HepG2 (cell line): ENCODE results near the gene COL4A2. TPM values are rescaled to one million over a fixed set of nuclear protein-coding genes. Genes with fewer than 3 reads are reported as not detected.
"Not testable (repeated sequence)": the region's sequence is repeated elsewhere in the genome, so short reads cannot be mapped to it uniquely, and the experiment has no call there.

Experiments used
- ATAC-seq: fragments of 200-7000 bp; cut with Tn5 transposase; 3 replicates; pipeline ENCODE4 v1.9.1; 2020; ENCODE audit warnings: mild to moderate bottlenecking, moderate library complexity
- BruUV-seq: library from RNA; stranded (reverse); fragments of 400-500 nt; replicated peaks from 2 replicates; lab custom pipeline; 2021; lab: Mats Ljungman, UMichigan
- CTCF ChIA-PET: fragments of 300-600 bp; formaldehyde crosslinking; extraction: SDS; loops from one replicate; lab custom pipeline; 2021; ENCODE audit warnings: low total read pairs, inconsistent platforms, low intra/inter-chr PET ratio; lab: Yijun Ruan, JAX
- POLR2A ChIA-PET: fragments of 350-600 bp; sonication (Branson Sonifier 250); formaldehyde crosslinking; loops from one replicate; lab custom pipeline; 2020; ENCODE audit warnings: antibody characterized with exemption, inconsistent platforms; lab: Yijun Ruan, JAX
- DNase-seq: peaks from one replicate; pipeline ENCODE4 v3.0.0-alpha.2; 2015; ENCODE audit warnings: low spot score
- FAIRE-seq: peaks from 3 replicates; lab custom pipeline; 2011; peaks lifted over from hg19 to GRCh38; lab: Jason Lieb, UNC
- H2AFZ ChIP-seq: one replicate; pipeline ENCODE4 v1.6.1; 2011; ENCODE audit warnings: low read length, inconsistent platforms
- H3K27ac ChIP-seq: fragments of 300-600 bp; 3 replicates; pipeline ENCODE4 v1.8.0; 2011; ENCODE audit warnings: mixed run types, mild to moderate bottlenecking, mixed read lengths, low read length, inconsistent platforms; ENCODE audit not compliant: insufficient read depth; ENCODE audit errors: extremely low read length
- H3K27me3 ChIP-seq, 2 experiments: fragments of 200-600 bp in 1 of 2; 2 replicates in 1 of 2; 3 replicates in 1 of 2; pipeline versions ENCODE4 v1.6.0 to v1.8.0; 2011; ENCODE audit warnings: low read length in 2 of 2, mild to moderate bottlenecking in 2 of 2, moderate library complexity in 2 of 2, inconsistent platforms in 1 of 2; ENCODE audit not compliant: insufficient read depth in 2 of 2, control insufficient read depth in 1 of 2
- H3K36me3 ChIP-seq, 2 experiments: fragments of 200-600 bp in 1 of 2; replicated peaks in 1 of 2; 2 replicates in 1 of 2; 3 replicates in 1 of 2; pipeline versions ENCODE4 v1.5.1 to v1.8.0; 2011; ENCODE audit warnings: low read length in 2 of 2, inconsistent platforms in 1 of 2; ENCODE audit not compliant: insufficient read depth in 2 of 2, control insufficient read depth in 1 of 2
- H3K4me1 ChIP-seq: 2 replicates; pipeline ENCODE4 v1.5.1; 2012; ENCODE audit warnings: low read length, inconsistent platforms; ENCODE audit not compliant: insufficient read depth
- H3K4me2 ChIP-seq: 2 replicates; pipeline ENCODE4 v1.6.0; 2011; ENCODE audit warnings: low read depth, low read length, inconsistent platforms
- H3K4me3 ChIP-seq, 3 experiments: fragments of 200-600 bp in 1 of 3; sonication (generic), shearing (Covaris generic) in 1 of 3; replicated peaks in 1 of 3; 2 replicates each; pipeline ENCODE4 v1.5.1; 2011 to 2016; ENCODE audit warnings: low read length in 3 of 3, inconsistent platforms in 2 of 3, low read depth in 2 of 3, mild to moderate bottlenecking in 2 of 3, control low read depth in 1 of 3, mixed read lengths in 1 of 3; ENCODE audit not compliant: insufficient read depth in 1 of 3
- H3K79me2 ChIP-seq: one replicate; pipeline ENCODE4 v1.6.1; 2011; ENCODE audit warnings: low read length, inconsistent platforms; ENCODE audit not compliant: insufficient read depth
- H3K9ac ChIP-seq: 2 replicates; pipeline ENCODE4 v1.6.0; 2011; ENCODE audit warnings: mild to moderate bottlenecking, low read depth, low read length, inconsistent platforms; ENCODE audit not compliant: insufficient read depth
- H3K9me3 ChIP-seq: 2 replicates; pipeline ENCODE4 v1.5.1; 2012; ENCODE audit warnings: mild to moderate bottlenecking, low read length
- H4K20me1 ChIP-seq: 2 replicates; pipeline ENCODE4 v1.6.0; 2011; ENCODE audit warnings: inconsistent platforms, mild to moderate bottlenecking, low read length, moderate library complexity; ENCODE audit not compliant: insufficient read depth
- TBX3 ChIP-seq: fragments of 450-650 bp; IDR thresholded peaks from 2 replicates; pipeline ENCODE4 v1.6.1; 2017; ENCODE audit warnings: antibody characterized with exemption, mild to moderate bottlenecking, inconsistent platforms, borderline replicate concordance
- ZNF12 ChIP-seq: sonication (generic); formaldehyde crosslinking; IDR thresholded peaks from 2 replicates; pipeline ENCODE4 v1.5.0; 2020; ENCODE audit warnings: missing genetic modification reagents
- WGBS: methylation state at CpG from one replicate; pipeline ENCODE4 v1.1.6; 2017; ENCODE audit warnings: low lambda C conversion rate; 5-methylcytosine and 5-hydroxymethylcytosine counted together
- in situ Hi-C: cut with HindIII; loops from 2 replicates; pipeline ENCODE4 v1.10.0; 2017; ENCODE audit warnings: low pct_unique_long_range_greater_than_20kb; ENCODE audit not compliant: extremely low pct_ligation_motif_present
- intact Hi-C: fragments of 100-400 bp; cut with micrococcal nuclease; formaldehyde crosslinking; loops from one replicate; pipeline ENCODE4 v1.10.0; 2022; ENCODE audit not compliant: unreplicated experiment
- polyA plus RNA-seq, 8 experiments: library from polyadenylated mRNA; depleted of rRNA in 3 of 8; stranded (reverse) in 7 of 8; unstranded in 1 of 8; fragments of >200 nt; fragmentation: Illumina TruSeq in 4 of 8; extraction: Trizol in 4 of 8; gene quantifications; 2 replicates each; pipeline versions ENCODE4 v1.2.1 to v1.2.3, GENCODE V29; 2011 to 2016; ENCODE audit warnings: low read depth in 4 of 8, missing spikeins in 1 of 8, mixed read lengths in 1 of 8; ENCODE audit not compliant: insufficient read depth in 1 of 8
- total RNA-seq, 5 experiments: library from RNA; depleted of rRNA; stranded (reverse); fragments of >200 nt; fragmentation: Illumina TruSeq; extraction: Trizol; gene quantifications; 2 replicates each; pipeline ENCODE4 v1.2.3, GENCODE V29; 2016; ENCODE audit warnings: low read depth in 1 of 5
- TF ChIP-seq, protein P1 (sequence below): sonication (generic); formaldehyde crosslinking; IDR thresholded peaks from 2 replicates; pipeline ENCODE4 v1.4.0; 2020; ENCODE audit warnings: missing genetic modification reagents
- TF ChIP-seq, protein P2 (sequence below): sonication (generic); formaldehyde crosslinking; IDR thresholded peaks from 2 replicates; pipeline ENCODE4 v1.4.0; 2020; ENCODE audit warnings: missing genetic modification reagents, mild to moderate bottlenecking, borderline replicate concordance

The COL4A2 gene
- total and polyA plus RNA-seq, 2 of the 13 experiments (the other 11 are each of a cell fraction or from before 2014, with no cell fraction given) = 0.22 to 1.9 TPM

DNA sequence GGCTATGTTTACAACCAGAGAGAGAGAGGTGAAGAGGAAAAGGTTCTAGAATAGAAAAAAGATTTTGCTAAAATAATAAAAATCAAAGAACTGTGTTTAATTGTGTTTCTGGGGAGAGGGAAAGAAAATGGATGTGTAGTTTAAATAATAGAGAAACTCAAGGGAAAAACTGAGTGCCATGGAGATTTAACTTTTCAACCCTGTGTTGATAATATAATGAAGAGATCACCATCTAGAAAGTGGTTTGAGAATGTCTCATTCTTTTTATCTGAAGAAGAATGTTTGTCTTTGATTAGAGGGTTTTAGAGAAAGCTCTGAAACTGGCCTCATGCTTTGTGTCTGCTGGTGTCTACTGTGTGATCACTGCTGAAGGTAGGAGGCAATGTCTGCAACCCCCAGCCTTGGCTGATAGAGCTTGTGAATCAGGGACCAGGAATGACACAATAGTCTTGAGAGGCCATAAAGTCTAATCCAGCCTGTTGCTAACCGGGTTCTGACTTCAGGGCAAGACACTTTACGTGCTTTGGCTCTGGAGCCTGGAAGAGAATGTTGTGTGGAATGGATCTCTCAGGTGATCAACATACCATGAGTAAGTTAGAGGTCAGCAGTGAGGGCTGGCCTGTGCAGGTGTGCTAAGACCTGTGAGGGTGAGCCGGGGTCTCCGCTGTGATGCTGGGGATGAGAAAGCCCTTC, 5.4 kb downstream of the COL4A2 start:
- FAIRE-seq (no peak), ATAC-seq (no peak), DNase-seq (no peak)
- Histone ChIP-seq H3K27ac (no peak overlapping the region), H3K79me2 (no peaks in the 10 kb centered on the region), H3K27me3 (peaks cover 8 to 76% of the 10 kb centered on the region in 2 experiments; a peak in 4 of 5 replicates), H2AFZ (no peak overlapping the region), H3K4me3 (no peak overlapping the region), H3K4me1 (peaks cover 11% of the 10 kb centered on the region), H4K20me1 (no peaks in the 10 kb centered on the region), H3K4me2 (no peak overlapping the region), H3K9me3 (no peaks in the 10 kb centered on the region), H3K9ac (no peak overlapping the region), H3K36me3 (no peaks in the 10 kb centered on the region)
- WGBS = 41% methylated on average over 4 of the region's 4 CpGs
- TF ChIP-seq TBX3 (no peak), ZNF12 (no peak)
- TF ChIP-seq, protein P1, sequence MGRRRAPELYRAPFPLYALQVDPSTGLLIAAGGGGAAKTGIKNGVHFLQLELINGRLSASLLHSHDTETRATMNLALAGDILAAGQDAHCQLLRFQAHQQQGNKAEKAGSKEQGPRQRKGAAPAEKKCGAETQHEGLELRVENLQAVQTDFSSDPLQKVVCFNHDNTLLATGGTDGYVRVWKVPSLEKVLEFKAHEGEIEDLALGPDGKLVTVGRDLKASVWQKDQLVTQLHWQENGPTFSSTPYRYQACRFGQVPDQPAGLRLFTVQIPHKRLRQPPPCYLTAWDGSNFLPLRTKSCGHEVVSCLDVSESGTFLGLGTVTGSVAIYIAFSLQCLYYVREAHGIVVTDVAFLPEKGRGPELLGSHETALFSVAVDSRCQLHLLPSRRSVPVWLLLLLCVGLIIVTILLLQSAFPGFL (CRISPR knock-in tag) = no peak
- TF ChIP-seq, protein P2, sequence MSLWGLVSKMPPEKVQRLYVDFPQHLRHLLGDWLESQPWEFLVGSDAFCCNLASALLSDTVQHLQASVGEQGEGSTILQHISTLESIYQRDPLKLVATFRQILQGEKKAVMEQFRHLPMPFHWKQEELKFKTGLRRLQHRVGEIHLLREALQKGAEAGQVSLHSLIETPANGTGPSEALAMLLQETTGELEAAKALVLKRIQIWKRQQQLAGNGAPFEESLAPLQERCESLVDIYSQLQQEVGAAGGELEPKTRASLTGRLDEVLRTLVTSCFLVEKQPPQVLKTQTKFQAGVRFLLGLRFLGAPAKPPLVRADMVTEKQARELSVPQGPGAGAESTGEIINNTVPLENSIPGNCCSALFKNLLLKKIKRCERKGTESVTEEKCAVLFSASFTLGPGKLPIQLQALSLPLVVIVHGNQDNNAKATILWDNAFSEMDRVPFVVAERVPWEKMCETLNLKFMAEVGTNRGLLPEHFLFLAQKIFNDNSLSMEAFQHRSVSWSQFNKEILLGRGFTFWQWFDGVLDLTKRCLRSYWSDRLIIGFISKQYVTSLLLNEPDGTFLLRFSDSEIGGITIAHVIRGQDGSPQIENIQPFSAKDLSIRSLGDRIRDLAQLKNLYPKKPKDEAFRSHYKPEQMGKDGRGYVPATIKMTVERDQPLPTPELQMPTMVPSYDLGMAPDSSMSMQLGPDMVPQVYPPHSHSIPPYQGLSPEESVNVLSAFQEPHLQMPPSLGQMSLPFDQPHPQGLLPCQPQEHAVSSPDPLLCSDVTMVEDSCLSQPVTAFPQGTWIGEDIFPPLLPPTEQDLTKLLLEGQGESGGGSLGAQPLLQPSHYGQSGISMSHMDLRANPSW (CRISPR knock-in tag) = no peak
- POLR2A ChIA-PET = no interaction called here
- in situ Hi-C loops (no loop called here), intact Hi-C loops (no loop called here)
- CTCF ChIA-PET = no interaction called here
- BruUV-seq = no TSS peak

DNA sequence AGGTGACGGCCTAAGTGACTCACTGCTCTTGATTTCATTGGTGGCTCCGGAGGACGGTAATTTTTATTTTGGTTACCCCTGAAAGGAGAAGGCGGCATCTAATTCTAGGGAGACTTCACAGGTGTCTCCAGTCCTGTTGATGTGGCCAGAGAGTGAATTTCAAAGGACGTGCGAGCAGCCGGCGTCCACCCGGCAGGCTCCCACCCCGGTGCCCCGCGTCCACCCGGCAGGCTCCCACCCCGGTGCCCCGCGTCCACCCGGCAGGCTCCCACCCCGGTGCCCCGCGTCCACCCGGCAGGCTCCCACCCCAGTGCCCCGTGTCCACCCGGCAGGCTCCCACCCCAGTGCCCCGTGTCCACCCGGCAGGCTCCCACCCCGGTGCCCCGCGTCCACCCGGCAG, 6.2 kb downstream of the COL4A2 start:
- H4K20me1 ChIP-seq, BruUV-seq, H3K27ac ChIP-seq, ATAC-seq, DNase-seq, H3K9ac ChIP-seq, FAIRE-seq, intact Hi-C loops, H3K4me3 ChIP-seq, H3K36me3 ChIP-seq, in situ Hi-C loops, H3K79me2 ChIP-seq, H3K4me2 ChIP-seq, H2AFZ ChIP-seq, POLR2A ChIA-PET, H3K9me3 ChIP-seq, CTCF ChIA-PET: not testable (repeated sequence)
- WGBS = 40% methylated on average over 13 of the region's 29 CpGs
- Histone ChIP-seq H3K27me3 (peaks cover 8 to 76% of the 10 kb centered on the region in 2 experiments; a peak in 4 of 5 replicates), H3K4me1 (peaks cover 11% of the 10 kb centered on the region)

DNA sequence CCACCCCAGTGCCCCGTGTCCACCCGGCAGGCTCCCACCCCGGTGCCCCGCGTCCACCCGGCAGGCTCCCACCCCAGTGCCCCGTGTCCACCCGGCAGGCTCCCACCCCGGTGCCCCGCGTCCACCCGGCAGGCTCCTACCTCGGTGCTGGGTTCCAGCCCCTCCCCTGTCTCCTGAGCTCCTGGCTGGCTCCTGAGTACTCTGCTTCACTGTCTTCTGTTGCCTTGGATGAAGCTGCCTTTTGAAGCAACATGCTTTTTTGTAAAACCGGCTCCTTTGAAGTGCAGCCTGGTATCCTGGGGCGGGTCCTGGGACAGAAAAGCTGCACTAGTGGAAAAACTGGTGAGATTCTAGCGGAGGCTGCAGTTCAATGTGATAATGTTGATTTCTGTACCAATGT, 6.6 kb downstream of the COL4A2 start:
- H3K36me3 ChIP-seq, in situ Hi-C loops, CTCF ChIA-PET, H3K4me1 ChIP-seq, H3K9ac ChIP-seq, H3K9me3 ChIP-seq, H3K4me3 ChIP-seq, H3K4me2 ChIP-seq, H3K79me2 ChIP-seq, BruUV-seq, DNase-seq, H4K20me1 ChIP-seq, intact Hi-C loops, POLR2A ChIA-PET, H3K27ac ChIP-seq, FAIRE-seq, H2AFZ ChIP-seq, ATAC-seq: not testable (repeated sequence)
- peaks cover 8 to 76% of the 10 kb centered on the region in 2 experiments; a peak in 4 of 5 replicates for H3K27me3 ChIP-seq
- WGBS = 7% methylated on average over 7 of the region's 16 CpGs
